ENCODE measurements around the gene LRP1-AS.

LRP1-AS gene

DNA sequence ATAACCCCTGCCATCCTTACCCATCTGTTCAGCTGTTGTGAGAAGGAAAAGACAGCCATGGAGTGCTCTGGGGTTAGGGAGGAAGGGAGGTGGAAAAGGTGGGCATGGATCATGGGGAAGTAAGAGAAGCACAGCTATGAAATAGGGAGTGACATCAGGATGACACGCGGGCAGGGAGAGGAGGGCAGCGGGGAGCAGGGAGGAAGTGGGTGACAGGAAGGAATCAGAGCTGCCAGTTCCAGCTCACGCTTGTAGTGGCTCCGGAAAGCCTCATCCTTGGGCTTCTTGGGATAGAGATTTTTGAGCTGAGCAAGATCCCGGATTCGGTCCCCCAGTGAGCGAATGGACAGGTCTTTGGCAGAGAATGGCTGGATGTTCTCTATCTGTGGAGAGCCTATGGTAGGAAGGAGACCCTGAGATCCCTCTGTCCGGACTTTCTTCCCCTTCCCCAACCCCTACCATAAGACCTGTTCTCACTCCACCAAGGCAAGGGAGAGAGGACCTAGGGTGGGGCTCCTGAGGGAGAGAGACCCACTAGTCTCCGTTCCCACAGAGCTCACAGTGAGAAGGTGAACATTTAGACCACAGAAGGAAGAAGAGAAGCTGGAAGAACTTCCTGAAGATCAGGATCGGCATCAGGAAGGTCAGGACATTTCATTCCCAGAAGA lies 48.2 kb downstream of the LRP1-AS start:
- DNase-seq (ENCODE audit: low read depth in 2 of 2) = no peak

DNA sequence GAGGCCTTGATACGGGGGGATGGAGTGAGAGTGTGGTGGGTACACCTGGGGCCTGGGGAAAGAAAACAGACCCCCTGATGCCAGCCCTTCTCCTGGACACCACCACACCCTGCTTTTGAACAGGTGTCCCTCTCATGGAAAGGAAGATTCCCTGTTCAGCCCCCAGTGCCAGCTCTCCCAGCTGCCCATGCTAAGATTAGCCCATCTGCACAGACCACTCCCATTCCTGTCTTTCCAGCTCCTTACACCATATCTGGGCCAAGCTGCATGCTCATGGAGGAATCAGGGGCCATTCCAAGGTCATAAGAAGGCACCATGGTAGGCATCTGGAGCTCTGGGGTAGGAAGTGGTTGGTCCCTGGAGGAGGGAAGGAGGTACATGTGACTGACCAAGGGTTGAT lies 48.9 kb downstream of the LRP1-AS start:
- no peak for DNase-seq (ENCODE audit: low read depth in 2 of 2)

DNA sequence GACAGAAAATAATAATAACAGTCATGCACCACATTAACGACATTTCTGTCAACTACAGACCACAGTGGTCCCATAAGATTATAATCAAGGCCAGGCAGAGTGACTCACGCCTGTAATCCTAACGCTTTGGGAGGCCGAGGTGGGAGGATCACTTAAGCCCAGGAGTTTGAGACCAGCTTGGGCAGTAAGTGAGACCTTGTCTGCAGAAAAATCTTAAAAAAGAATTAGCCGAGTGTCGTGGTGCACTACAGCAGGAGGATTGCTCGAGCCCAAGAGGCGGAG lies 49.9 kb downstream of the LRP1-AS start:
- no peak for DNase-seq (ENCODE audit: low read depth in 2 of 2)

DNA sequence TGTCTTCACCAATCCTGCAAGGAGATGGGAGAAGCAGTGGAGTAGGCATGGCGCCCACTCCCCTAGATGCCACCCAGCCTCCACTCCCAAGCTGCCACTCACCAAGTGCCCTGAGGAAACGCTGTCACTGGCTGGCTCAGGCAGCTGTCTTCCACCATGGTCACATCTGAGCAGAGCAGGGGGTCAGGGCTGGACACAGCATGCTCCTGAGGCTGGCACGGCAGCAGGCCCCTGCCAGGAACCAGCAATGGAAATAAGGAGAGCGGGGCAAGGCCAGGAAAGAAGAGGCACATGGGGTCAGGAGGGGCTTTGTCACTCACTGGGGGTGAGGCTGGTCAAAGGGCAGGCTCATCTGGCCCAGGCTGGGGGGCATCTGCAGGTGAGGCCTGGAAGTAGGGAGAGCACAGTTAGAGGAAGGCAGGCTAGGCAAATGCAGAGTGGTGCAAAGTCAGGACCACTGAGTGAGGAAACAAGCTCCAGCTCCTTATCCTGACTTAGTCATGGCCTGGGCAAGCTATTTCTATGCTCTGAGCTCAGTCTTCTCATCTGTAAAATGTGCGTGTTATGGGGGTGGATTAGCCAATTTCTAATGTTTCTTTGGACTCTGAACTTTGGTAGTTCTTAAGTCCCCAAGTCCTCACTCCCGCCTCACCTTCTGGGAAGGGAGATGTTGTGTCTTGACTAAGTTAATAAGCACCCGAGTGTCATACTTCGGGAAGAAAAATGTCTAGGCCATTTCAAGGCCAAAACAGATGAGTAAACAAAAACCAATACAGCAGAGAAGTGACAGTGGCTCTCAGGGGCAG lies 50.5 kb downstream of the LRP1-AS start:
- DNase-seq (ENCODE audit: low read depth in 2 of 2) = no peak

DNA sequence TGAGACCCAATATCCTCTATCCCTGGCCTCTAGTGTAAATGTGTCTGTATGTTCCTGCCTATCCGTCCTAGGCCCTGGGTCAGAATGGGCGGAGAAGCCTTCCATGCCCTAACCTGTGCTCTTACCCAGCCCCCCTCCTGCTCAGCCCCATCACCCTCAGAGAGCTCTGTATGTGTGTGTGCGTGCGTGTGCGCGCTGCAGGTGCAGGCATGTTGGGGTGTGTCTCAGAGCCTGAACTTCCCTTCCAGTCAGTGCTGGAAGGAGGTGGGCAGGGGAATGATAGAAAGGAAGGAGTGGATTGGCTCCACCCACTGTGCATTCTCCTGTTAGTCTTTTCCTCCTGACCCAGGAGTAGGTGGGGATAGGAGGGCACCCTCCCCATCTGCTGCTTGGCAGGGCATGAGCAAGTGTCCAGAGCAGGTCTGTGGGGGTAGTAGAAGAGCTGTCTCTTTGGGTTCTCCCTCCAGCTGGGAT lies 51.3 kb downstream of the LRP1-AS start:
- no peak for DNase-seq (ENCODE audit: low read depth in 2 of 2)

DNA sequence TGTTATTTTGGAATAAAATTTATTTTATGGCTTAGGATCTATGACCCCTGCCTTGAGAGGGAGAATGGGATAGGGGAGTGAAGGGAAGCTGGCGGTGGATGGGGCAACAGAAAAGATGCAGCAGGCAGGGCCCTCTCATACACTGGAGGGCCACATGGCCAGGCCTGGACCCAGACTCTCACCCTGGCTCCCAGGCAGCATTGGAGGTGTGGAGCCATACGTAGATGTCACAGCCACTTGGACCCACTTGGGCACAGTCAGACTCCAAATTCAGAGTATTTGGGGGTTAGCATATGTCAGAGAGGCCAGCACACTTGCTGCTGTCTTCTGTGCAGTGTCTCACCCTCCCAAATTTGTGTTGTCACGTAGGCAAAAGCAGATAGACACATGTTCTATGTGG lies 52.0 kb downstream of the LRP1-AS start:
- DNase-seq (ENCODE audit: low read depth in 2 of 2) = no peak
